ENCODE measurements around the gene DTX1.
A peak's percentile ranks its signal among the peaks of the same experiment; 100 is the strongest.

DTX1 gene

GRCh38 chr12:113056631-113057488 lies at the start of gene DTX1:
Gene DTX1, plus strand, starts transcription at chr12:113056730. Its CDS starts 1,463 bp downstream, at chr12:113058193.
- DNase-seq (ENCODE audit: low read depth): no peak

GRCh38 chr12:113007166-113007565 lies 49.4 kb upstream of the DTX1 start:
- DNase-seq (ENCODE audit: low read depth): no peak

- no peak for DNase-seq (ENCODE audit: low read depth)
Measured at GRCh38 chr12:113010701-113011100, 45.8 kb upstream of the DTX1 start.

DNA sequence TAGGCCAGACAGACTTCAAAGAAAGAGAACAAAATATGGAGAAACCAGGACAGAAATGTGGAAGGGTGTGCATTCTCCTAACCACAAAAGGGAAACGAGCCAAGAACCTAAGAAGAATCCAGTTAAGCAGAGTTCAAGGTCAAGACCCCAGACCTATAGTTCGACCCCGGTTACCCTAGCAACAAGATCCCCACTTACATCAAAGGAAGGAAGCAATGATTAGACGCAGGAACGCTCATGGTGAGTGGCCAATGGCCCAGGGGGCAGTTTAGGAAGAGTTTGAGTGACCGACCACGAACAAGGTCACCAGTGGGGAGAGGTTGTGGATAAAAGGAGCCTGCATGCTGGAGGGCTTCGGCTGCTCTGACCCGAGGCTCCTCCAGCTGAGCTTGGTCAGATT lies 42.0 kb upstream of the DTX1 start:
- DNase-seq (ENCODE audit: low read depth): no peak

GRCh38 chr12:113016796-113017195 lies 39.7 kb upstream of the DTX1 start:
- no peak for DNase-seq (ENCODE audit: low read depth)

DNA sequence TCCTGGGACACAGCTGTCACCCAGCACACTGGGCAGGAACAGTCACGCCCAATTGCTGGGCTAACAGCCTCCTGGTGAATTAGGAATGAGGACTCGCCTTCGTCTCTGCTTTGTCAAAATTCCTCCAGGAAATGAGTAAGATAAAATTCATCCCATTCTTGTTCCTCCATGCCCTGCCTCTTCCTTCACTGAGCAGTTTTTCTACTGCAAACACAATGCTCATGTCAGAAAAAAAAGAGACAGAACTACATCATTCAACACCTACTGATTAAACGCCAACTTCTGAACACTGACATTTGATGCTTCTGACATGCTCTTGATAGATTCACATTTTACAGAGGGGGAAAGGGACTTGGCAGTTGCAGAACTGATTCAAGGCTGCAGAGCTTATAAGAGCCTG lies 37.5 kb upstream of the DTX1 start:
- DNase-seq (ENCODE audit: low read depth): no peak

GRCh38 chr12:113021500-113021899 lies 35.0 kb upstream of the DTX1 start:
- no peak for DNase-seq (ENCODE audit: low read depth)

- DNase-seq (ENCODE audit: low read depth): no peak
Measured at GRCh38 chr12:113022563-113023297, 33.8 kb upstream of the DTX1 start.

DNA sequence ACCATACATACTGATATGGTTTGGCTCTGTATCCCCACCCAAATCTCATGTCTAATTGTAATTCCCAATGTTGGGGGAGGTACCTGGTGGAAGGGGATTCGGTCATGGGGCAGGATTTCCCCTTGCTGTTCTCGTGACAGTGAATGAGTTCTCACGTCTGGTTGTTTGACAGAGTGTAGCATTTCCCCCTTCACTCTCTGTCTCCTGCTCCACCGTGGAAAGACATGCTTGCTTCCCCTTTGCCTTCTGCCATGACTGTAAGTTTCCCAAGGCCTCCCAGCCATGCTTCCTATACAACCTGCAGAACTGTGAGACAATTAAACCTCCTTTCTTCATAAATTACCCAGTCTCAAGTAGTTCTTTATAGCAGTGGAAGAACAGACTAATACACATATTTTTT lies 28.8 kb upstream of the DTX1 start:
- DNase-seq (ENCODE audit: low read depth): no peak

DNA sequence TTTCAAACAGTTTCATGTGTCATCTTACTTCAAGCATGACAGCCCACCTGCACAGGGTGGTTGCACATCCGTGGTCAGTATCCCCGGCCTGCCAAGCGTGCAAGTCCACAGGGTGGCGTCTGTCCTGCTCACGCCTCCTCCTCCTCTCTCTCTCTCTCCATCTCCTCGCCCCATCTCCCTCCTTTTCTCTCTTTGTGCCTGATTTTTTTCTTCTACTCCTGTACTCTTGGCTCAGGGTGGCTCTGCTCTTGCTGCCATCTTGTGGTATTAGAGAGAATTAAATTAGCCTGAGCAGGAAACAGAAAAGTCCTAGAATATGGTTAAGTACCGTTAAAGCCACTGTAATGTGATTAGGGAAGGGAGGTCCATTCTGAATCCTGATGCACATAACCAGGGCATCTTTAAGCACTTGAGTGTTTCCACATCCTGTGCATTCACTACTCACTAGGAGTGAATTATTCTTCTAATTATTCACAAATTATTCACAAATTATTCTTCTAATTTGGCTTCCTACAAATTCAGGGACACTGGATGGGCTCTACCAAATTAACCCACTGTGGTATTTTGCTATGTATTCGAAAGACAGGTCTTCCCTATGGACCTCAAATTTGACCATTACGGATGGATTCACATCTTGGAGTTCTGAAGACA lies 25.5 kb upstream of the DTX1 start:
- DNase-seq (ENCODE audit: low read depth): no peak

DNA sequence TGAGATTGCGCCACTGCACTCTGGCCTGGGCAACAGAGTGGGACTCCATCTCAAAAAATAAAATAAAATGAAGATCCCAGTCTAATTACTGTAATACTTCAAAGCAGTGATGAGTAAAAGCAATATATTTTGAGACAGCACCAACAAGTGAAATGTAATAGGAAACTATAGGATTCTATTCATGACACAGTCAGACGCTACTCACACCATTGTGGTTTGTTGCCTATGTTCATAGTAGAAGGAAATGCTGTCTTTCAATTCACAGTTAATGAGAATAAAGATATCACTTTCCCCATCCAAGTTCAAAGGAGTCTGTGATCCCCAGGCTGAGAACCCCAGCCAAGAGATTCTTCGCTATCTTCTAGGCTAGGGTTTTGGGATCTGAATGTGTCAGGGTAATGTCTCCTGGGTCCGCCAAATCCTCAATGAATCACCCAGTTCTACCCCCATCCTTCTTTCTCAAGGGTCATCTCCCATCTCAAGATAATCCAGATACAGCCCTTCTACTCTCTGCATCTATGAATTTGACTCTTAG lies 16.6 kb upstream of the DTX1 start:
- no peak for DNase-seq (ENCODE audit: low read depth)

DNA sequence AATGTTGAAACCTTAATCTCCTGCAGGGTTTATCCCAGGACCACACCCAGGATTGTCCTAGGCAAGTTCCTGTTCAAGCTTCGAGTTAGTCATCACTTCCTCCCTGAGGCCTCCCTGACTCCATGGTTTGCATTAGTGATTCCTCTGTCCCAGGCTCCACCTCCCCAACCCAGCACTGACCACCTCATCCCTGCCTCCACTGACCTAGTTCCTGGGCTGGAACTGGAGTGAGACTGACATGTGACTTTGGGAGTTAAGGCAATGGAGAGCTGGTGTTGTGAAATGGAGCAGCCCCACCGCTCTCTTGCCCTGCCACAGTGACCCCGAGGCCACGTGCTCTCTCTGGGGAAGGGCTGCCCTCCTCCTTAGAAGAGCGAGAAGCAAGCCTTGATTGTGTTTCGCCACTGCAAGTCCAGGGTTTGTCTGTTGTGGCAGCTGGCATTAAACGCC lies 15.8 kb upstream of the DTX1 start:
- DNase-seq (ENCODE audit: low read depth): no peak

- no peak for DNase-seq (ENCODE audit: low read depth)
Measured at GRCh38 chr12:113041560-113041959, 15.0 kb upstream of the DTX1 start.

DNA sequence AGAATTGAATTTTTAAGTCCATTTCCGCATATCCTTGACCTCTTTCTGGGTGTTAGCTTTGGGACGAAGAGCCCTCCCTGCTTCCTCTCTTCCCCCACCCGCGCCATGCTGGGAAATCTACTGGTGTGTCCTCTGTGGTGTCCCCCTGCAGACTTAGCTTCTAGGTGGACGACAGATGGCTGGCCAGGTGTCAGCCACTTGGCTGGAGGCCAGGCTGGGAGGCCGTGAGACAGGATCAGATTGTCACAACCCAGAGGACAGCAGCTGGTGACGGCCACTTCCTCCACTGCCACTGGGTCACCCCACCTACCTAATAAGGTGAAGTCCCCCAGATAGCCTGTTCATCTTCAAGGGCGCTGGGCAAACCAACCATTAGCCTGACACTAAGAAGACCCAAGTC lies 13.3 kb upstream of the DTX1 start:
- no peak for DNase-seq (ENCODE audit: low read depth)

- no peak for DNase-seq (ENCODE audit: low read depth)
Measured at GRCh38 chr12:113044516-113044915, 12.0 kb upstream of the DTX1 start.

GRCh38 chr12:113048716-113049127 lies 7.8 kb upstream of the DTX1 start:
- DNase-seq (ENCODE audit: low read depth): peak; percentile 34

GRCh38 chr12:113049976-113050742 lies 6.4 kb upstream of the DTX1 start:
- no peak for DNase-seq (ENCODE audit: low read depth)

DNA sequence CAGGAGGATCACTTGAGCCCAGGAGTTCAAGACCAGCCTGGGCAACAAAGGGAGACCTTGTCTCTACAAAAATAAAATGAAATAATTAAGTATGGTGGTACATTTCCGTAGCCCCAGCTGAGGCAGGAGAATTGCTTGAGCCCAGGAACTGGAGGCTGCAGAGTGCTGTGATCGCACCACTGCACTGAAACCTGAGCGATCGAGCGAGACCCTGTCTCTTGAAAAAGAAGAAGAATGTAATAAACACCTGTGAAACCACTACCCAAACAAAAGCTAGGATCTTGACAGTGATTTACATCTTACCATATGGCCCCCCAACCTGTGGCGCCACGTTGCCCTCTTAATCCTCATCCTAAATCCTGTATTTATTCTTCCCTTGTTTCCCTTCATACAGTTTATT lies 5.7 kb upstream of the DTX1 start:
- no peak for DNase-seq (ENCODE audit: low read depth)

- no peak for DNase-seq (ENCODE audit: low read depth)
Measured at GRCh38 chr12:113051759-113052158, 4.8 kb upstream of the DTX1 start.

DNA sequence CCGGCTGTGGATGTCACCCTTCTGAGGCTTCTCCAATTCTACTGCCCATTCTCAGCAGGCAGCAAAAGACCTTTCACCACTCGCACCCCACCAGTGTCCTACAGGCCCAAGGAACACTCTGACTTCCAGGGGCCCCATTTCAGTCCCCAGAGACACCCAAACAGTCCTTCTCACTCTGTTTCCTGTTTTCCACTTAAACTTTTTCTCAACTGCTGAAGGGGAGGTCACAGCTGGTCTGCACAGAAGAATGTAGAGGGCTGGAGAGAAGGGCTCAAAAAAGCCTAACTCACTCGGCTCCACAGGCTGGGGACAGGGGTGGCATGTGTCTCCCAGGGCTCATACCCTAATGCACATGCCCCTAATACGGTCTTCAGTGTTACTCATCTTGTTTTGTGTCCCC lies 4.2 kb upstream of the DTX1 start:
- DNase-seq (ENCODE audit: low read depth): no peak

DNA sequence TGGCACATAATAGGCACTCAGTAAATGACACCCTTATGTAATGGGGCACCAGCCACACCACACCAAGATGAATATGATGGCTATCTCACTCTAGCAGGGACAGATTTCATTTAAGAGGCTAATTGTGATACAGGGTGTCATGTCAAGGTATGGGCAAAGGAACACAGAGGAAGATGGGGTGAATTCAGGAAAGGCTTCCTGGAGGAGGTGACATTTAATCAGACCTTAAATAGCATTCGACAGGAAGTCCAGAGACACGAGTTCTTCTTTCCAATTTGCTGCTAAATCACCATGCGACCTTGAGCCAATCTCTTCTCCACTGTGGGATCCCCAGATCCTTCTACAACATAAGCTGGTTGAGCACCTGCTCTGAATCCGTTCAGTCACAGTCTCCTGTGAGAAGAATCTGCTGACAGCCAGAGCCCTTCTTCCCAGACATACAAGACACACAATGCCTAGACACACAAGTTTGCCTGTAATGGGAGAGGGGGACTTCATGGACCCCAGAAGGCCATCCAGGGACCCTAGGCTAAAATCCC lies 1.5 kb upstream of the DTX1 start:
- no peak for DNase-seq (ENCODE audit: low read depth)
